ENCODE measurements around the gene SHISA8. TPM values are rescaled to one million over a fixed set of nuclear protein-coding genes. Genes with fewer than 3 reads are reported as not detected.

SHISA8 gene
- total and polyA plus RNA-seq, 10 of the 15 experiments (the other 5 are each of a cell fraction or from before 2014, with no cell fraction given) = 0.06 to 10.1 (median 0.25) TPM

GRCh38 chr22:41931701-41932269, 16.9 kb upstream of the SHISA8 start (continued):
- TF ChIP-seq YBX1 (IDR thresholded peaks at IDR 0.05) (peak; percentile 98), ELK1 (IDR thresholded peaks at IDR 0.05; ENCODE audit: low read depth, low read length) (no peak), ZBTB40 (IDR thresholded peaks at IDR 0.05; ENCODE audit: borderline replicate concordance) (0 out of 2 replicates have a peak, but pooled peaks have one; percentile 10), ZNF687 (IDR thresholded peaks at IDR 0.05) (peak; percentile 99), RUNX3 (IDR thresholded peaks at IDR 0.05; ENCODE audit: low read length) (no peak), WRNIP1 (IDR thresholded peaks at IDR 0.05; ENCODE audit: borderline replicate concordance, low read depth, low read length) (0 out of 2 replicates have a peak, but pooled peaks have one; percentile 65), ZNF622 (IDR thresholded peaks at IDR 0.05) (no peak), CUX1 (IDR thresholded peaks at IDR 0.05; ENCODE audit: insufficient replicate concordance, low read depth, low read length) (peak; percentile 97), EP300 (IDR thresholded peaks at IDR 0.05; ENCODE audit: borderline replicate concordance in 1 of 2, control insufficient read depth in 1 of 2, low read depth in 2 of 2, low read length in 2 of 2) (peak in 1 of 2 experiments; percentile 63; a peak in 1 of 4 replicates), RB1 (IDR thresholded peaks at IDR 0.05; ENCODE audit: borderline replicate concordance) (peak; percentile 99; the same call in 1 of the 2 replicates), IKZF2 (IDR thresholded peaks at IDR 0.05) (peak; percentile 86 to 92), SMAD1 (IDR thresholded peaks at IDR 0.05; ENCODE audit: low read depth, partially characterized antibody) (peak; percentile 80), TAF1 (IDR thresholded peaks at IDR 0.05; ENCODE audit: borderline replicate concordance, low read depth, low read length) (no peak)
